Uterus (tissue), 2 donors: ENCODE results near the gene ITPR2.
"Not testable (repeated sequence)": the region's sequence is repeated elsewhere in the genome, so short reads cannot be mapped to it uniquely, and the experiment has no call there.

Source experiments
- CTCF ChIP-seq, 4 experiments: fragments of 200-600 bp in 2 of 4; fragments of 450-650 bp in 2 of 4; sonication (generic) in 2 of 4; IDR thresholded peaks; one replicate each; pipeline ENCODE4 v1.5.1; 2016 to 2019; ENCODE audit warnings: antibody characterized with exemption in 4 of 4, mild to moderate bottlenecking in 2 of 4, moderate library complexity in 1 of 4
- POLR2A ChIP-seq, 2 donors: fragments of 450-650 bp; IDR thresholded peaks; one replicate each; pipeline ENCODE4 v1.6.1; 2016; ENCODE audit warnings: antibody characterized with exemption in 2 of 2, mild to moderate bottlenecking in 1 of 2, moderate library complexity in 1 of 2

GRCh38 chr12:26433701-26434100 lies 399.3 kb downstream of the ITPR2 start:
- not testable (repeated sequence) for TF ChIP-seq CTCF, POLR2A (IDR thresholded peaks at IDR 0.05)
